ENCODE results near the gene AGPAT2. TPM values are rescaled to one million over a fixed set of nuclear protein-coding genes. Genes with fewer than 3 reads are reported as not detected.
A peak's percentile ranks its signal among the peaks of the same experiment; 100 is the strongest.

AGPAT2 gene
- total RNA-seq, 1 experiment from 2014 or later, result 40.4 TPM

GRCh38 chr9:136688274-136689107 is 1.2 kb upstream of the AGPAT2 start:
- CTCF ChIA-PET, result no interaction called here
- intact Hi-C loops (cut with micrococcal nuclease; ENCODE audit: unreplicated experiment), result no loop called here
- Mint-ChIP-seq H3K27me3 (ENCODE audit: unreplicated experiment) (no peaks in the 10 kb centered on the region), H3K4me1 (ENCODE audit: low read depth, unreplicated experiment) (peaks cover 15% of the 10 kb centered on the region), H3K9me3 (ENCODE audit: low read depth, unreplicated experiment) (no peaks in the 10 kb centered on the region), H3K36me3 (ENCODE audit: insufficient read depth, unreplicated experiment) (peaks cover 29% of the 10 kb centered on the region), H3K27ac (ENCODE audit: unreplicated experiment) (no peak overlapping the region), H3K4me3 (ENCODE audit: low read depth, unreplicated experiment) (no peak overlapping the region)
- no peak for TF ChIP-seq CTCF (IDR thresholded peaks at IDR 0.05; ENCODE audit: unreplicated experiment)
- no TSS peak for BruUV-seq (replicated peaks)
- DNase-seq, result no peak

GRCh38 chr9:136687721-136688223 is 515 bp upstream of the AGPAT2 start:
- Mint-ChIP-seq H3K4me3 (ENCODE audit: low read depth, unreplicated experiment) (peak overlapping the region; percentile 70), H3K9me3 (ENCODE audit: low read depth, unreplicated experiment) (no peaks in the 10 kb centered on the region), H3K27me3 (ENCODE audit: unreplicated experiment) (no peaks in the 10 kb centered on the region), H3K4me1 (ENCODE audit: low read depth, unreplicated experiment) (peaks cover 8% of the 10 kb centered on the region), H3K27ac (ENCODE audit: unreplicated experiment) (no peak overlapping the region), H3K36me3 (ENCODE audit: insufficient read depth, unreplicated experiment) (peaks cover 24% of the 10 kb centered on the region)
- BruUV-seq (replicated peaks), result no TSS peak
- no peak for TF ChIP-seq CTCF (IDR thresholded peaks at IDR 0.05; ENCODE audit: unreplicated experiment)
- DNase-seq, result no peak
- CTCF ChIA-PET, result interaction anchor here (1.2 kb wide), 1 partner anchor 13 kb away, joined by 3 read pairs; no protein-coding TSS in a partner anchor
- intact Hi-C loops (cut with micrococcal nuclease; ENCODE audit: unreplicated experiment), result no loop called here

- Mint-ChIP-seq H3K27ac (ENCODE audit: unreplicated experiment) (no peak overlapping the region), H3K4me3 (ENCODE audit: low read depth, unreplicated experiment) (peak overlapping the region; percentile 70), H3K4me1 (ENCODE audit: low read depth, unreplicated experiment) (peaks cover 7% of the 10 kb centered on the region), H3K36me3 (ENCODE audit: insufficient read depth, unreplicated experiment) (peaks cover 24% of the 10 kb centered on the region), H3K9me3 (ENCODE audit: low read depth, unreplicated experiment) (no peaks in the 10 kb centered on the region), H3K27me3 (ENCODE audit: unreplicated experiment) (no peaks in the 10 kb centered on the region)
- no peak for DNase-seq
- intact Hi-C loops (cut with micrococcal nuclease; ENCODE audit: unreplicated experiment), result no loop called here
- BruUV-seq (replicated peaks), result no TSS peak
- CTCF ChIA-PET, result no interaction called here
- no peak for TF ChIP-seq CTCF (IDR thresholded peaks at IDR 0.05; ENCODE audit: unreplicated experiment)
Measured at GRCh38 chr9:136686534-136686793, 793 bp downstream of the AGPAT2 start.

- Mint-ChIP-seq H3K9me3 (ENCODE audit: low read depth, unreplicated experiment) (no peaks in the 10 kb centered on the region), H3K27ac (ENCODE audit: unreplicated experiment) (no peak overlapping the region), H3K4me1 (ENCODE audit: low read depth, unreplicated experiment) (peaks cover 7% of the 10 kb centered on the region), H3K36me3 (ENCODE audit: insufficient read depth, unreplicated experiment) (peaks cover 20% of the 10 kb centered on the region), H3K4me3 (ENCODE audit: low read depth, unreplicated experiment) (peak overlapping the region; percentile 70), H3K27me3 (ENCODE audit: unreplicated experiment) (no peaks in the 10 kb centered on the region)
- no peak for DNase-seq
- TF ChIP-seq CTCF (IDR thresholded peaks at IDR 0.05; ENCODE audit: unreplicated experiment), result no peak
- BruUV-seq (replicated peaks), result TSS peak; percentile 41
- intact Hi-C loops (cut with micrococcal nuclease; ENCODE audit: unreplicated experiment), result no loop called here
- CTCF ChIA-PET, result no interaction called here
Measured at GRCh38 chr9:136685790-136686533, 1.3 kb downstream of the AGPAT2 start.

Measured in Calu3 (cell line).